Effector memory CD4-positive, alpha-beta T cell (primary cell): ENCODE results near the gene KPTN.

ENCODE experiments used
- DNase-seq, 3 donors: peaks; one replicate each; pipeline ENCODE4 v3.0.0-alpha.2; 2020
- H3K27ac ChIP-seq: 2 replicates; pipeline ENCODE4 v1.7.0; 2013; ENCODE audit warnings: mild to moderate bottlenecking, low read length, moderate library complexity; ENCODE audit not compliant: insufficient read depth, poor library complexity, severe bottlenecking
- H3K27me3 ChIP-seq: replicated peaks from 2 replicates; pipeline ENCODE4 v1.7.0; 2013; ENCODE audit warnings: mild to moderate bottlenecking, low read length; ENCODE audit not compliant: insufficient read depth, control insufficient read depth, poor library complexity, severe bottlenecking
- H3K36me3 ChIP-seq: 2 replicates; pipeline ENCODE4 v1.7.0; 2013; ENCODE audit warnings: mild to moderate bottlenecking, low read length, moderate library complexity; ENCODE audit not compliant: control insufficient read depth, insufficient read depth
- H3K4me1 ChIP-seq: 2 replicates; pipeline ENCODE4 v1.7.0; 2013; ENCODE audit warnings: low read length, mild to moderate bottlenecking; ENCODE audit not compliant: control insufficient read depth, insufficient read depth, poor library complexity, severe bottlenecking
- H3K4me3 ChIP-seq: 2 replicates; pipeline ENCODE4 v1.7.0; 2013; ENCODE audit warnings: low read length, low read depth, mild to moderate bottlenecking; ENCODE audit not compliant: insufficient read depth, poor library complexity, severe bottlenecking
- H3K9me3 ChIP-seq: 2 replicates; pipeline ENCODE4 v1.7.0; 2013; ENCODE audit warnings: mild to moderate bottlenecking, low read length, moderate library complexity; ENCODE audit not compliant: control insufficient read depth

The KPTN gene

DNA sequence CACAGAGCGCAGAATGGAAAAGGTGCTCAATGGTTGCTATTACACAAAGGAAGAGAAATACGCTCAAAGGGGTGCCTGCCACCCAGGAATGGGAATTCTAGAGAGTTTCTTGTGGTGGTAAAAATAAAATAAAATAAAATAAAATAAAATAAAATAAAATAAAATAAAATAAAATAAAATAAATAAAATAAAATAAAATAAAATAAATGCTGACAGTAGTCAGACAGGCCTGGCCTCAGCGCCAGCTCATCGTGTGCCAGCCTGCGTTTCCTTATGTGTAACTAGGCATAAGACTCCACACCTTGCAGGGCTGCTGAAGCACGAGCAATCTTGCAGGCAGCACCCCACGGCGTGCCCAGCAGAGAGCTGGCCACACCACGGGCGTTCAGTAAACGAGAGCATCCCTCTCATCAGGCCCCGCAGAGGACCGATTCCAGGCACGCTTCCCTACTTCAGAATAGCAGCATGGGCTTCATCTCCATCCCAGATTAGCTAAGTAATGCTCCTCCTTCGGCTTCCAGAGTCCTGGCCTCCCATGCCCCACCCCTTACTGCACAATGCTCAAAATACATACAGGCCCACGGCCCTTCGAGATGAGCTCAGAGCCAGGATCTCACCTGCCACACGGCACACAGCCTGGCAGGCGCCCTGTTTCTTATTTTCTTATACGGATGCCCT, 25.3 kb upstream of the KPTN start:
- Histone ChIP-seq H3K9me3 (no peaks in the 10 kb centered on the region), H3K4me1 (peaks cover 24% of the 10 kb centered on the region), H3K27ac (no peak overlapping the region), H3K27me3 (no peaks in the 10 kb centered on the region), H3K36me3 (peaks cover 13% of the 10 kb centered on the region), H3K4me3 (no peak overlapping the region)
- no peak for DNase-seq

DNA sequence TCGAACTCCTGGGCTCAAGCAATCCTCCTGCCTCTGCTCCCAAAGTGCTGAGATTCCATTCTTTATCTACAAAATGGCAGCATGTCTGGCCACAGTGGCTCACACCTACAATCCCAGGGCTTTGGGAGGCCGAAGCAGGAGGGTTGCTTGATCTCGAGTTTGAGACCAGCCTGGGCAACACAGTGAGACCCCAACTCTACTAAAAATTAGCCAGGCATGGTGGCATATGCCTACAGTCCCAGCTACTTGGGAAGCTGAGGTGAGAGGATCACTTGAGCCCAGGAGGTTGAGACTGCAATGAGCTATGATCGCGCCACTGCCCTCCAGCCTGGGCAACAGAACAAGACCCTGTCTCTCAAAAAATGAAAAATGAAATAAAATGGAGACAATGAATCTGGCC, 24.7 kb upstream of the KPTN start:
- Histone ChIP-seq H3K27ac (no peak overlapping the region), H3K4me3 (no peak overlapping the region), H3K9me3 (no peaks in the 10 kb centered on the region), H3K4me1 (peaks cover 18% of the 10 kb centered on the region), H3K36me3 (peaks cover 17% of the 10 kb centered on the region), H3K27me3 (no peaks in the 10 kb centered on the region)
- DNase-seq, result no peak

DNA sequence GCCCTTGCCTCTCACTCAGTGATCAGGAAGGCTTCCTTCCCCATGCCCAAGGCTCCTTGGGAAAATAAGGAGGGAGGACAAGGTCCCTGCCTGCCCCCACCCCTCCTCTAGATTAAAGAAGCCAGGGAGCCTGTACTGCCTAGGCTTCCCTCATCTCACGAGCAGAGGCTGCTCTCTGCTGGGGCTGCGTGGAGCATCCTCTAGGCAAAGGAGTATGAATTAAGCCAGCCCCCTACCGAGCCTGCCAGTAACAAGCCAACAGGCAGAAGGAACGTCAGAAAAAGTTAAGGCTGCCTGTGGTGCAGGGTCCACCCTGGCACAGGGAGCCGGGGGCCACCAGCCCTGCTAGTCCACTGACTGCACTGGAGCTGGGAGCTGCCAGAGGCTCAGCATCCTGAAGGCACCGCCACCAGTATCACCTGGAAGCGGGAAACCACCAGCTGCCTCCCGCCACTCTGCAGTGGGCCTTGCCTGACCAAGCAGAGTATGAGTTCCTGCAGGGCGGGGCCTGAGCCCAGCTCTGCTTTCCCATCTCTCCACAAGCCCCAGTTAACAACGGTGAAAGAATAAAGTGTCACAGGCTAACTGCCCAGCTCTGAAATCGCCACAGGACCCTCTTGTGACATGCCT, 24.0 kb upstream of the KPTN start:
- Histone ChIP-seq H3K9me3 (no peaks in the 10 kb centered on the region), H3K27ac (no peak overlapping the region), H3K27me3 (no peaks in the 10 kb centered on the region), H3K4me1 (peaks cover 11% of the 10 kb centered on the region), H3K36me3 (peaks cover 21% of the 10 kb centered on the region), H3K4me3 (no peak overlapping the region)
- no peak for DNase-seq

GRCh38 chr19:47507012-47507411, 23.0 kb upstream of the KPTN start:
- Histone ChIP-seq H3K4me1 (peaks cover 1% of the 10 kb centered on the region), H3K9me3 (no peaks in the 10 kb centered on the region), H3K27ac (no peak overlapping the region), H3K36me3 (peaks cover 27% of the 10 kb centered on the region), H3K27me3 (no peaks in the 10 kb centered on the region), H3K4me3 (no peak overlapping the region)
- no peak for DNase-seq

DNA sequence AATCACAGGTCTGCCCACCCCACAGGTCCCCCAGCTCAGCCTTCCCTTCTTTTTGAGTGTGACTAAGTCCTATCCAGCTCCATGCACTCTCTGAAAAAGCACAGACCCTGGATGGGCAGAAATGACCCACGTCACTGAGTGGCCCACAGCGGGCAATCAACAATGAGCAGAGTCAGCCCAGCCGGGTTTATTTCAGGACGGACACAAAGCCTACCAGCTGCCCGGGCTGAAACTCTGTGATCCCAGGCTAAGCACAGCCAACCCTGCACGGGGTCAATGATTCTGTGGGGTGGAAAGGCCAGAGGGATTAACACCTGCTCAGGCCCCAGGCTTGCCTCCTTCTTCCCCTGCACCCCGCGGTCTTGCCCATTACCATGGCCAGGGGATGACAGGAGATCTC, 22.4 kb upstream of the KPTN start:
- no peak for DNase-seq
- H3K36me3 ChIP-seq, result peaks cover 28% of the 10 kb centered on the region
- no peak overlapping the region for H3K27ac ChIP-seq
- no peak overlapping the region for H3K4me3 ChIP-seq
- no peaks in the 10 kb centered on the region for H3K27me3 ChIP-seq
- no peaks in the 10 kb centered on the region for H3K4me1 ChIP-seq
- H3K9me3 ChIP-seq, result no peaks in the 10 kb centered on the region

GRCh38 chr19:47505506-47505905, 21.5 kb upstream of the KPTN start:
- no peak for DNase-seq
- Histone ChIP-seq H3K27me3 (no peaks in the 10 kb centered on the region), H3K27ac (no peak overlapping the region), H3K9me3 (no peaks in the 10 kb centered on the region), H3K4me3 (no peak overlapping the region), H3K36me3 (peaks cover 35% of the 10 kb centered on the region), H3K4me1 (no peaks in the 10 kb centered on the region)

DNA sequence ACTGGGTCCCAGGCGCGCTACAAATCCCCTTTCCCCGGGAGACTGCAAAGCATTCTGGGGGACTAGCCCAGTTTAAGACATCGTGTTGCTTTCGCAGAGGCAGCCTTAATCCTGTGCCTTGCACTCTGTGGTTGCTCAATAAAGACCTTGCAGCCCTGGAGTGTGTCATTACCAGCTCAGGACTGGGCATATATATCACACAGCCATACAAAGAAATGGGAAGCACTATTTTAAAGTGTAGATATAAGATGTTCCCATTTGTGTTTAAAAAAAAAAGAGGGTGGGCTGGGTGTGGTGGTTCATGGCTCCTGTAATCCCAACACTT, 19.8 kb upstream of the KPTN start:
- Histone ChIP-seq H3K27me3 (no peaks in the 10 kb centered on the region), H3K36me3 (peaks cover 51% of the 10 kb centered on the region), H3K4me3 (no peak overlapping the region), H3K27ac (no peak overlapping the region), H3K9me3 (no peaks in the 10 kb centered on the region), H3K4me1 (no peaks in the 10 kb centered on the region)
- no peak for DNase-seq

DNA sequence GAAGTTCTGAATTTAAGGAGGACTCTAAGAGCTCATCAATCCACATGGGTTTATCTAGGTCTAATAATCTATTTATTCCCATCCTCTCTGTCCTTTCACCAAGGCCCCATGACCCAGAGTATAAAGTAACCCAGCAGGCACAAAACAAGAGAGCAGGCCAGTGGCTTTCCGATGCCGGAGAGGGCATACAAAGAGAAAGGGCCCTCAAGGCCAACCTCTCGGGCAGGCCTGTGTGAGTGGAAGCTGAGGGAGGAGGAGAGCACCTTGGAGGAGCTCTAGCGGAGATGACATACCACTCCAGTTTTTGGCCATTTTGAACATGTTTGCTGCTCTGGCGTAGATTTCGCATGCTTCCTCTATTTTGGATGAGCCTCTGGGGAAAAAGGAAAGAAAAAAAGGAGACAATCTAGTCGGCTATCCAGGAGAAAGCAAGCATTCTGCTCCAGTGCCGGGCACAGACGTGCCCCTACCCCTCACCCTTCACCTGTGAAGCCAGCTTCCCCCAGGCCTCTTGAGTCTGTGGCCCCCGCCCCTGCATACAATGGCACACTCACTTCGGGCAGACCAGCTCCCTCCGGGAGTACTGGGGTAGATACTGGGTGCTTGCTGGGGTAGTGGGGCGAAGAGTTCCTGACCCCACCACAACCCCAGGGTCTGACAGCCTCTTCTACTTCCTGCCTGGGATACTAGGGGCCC, 19.3 kb upstream of the KPTN start:
- no peaks in the 10 kb centered on the region for H3K9me3 ChIP-seq
- no peak for DNase-seq
- H3K4me3 ChIP-seq, result no peak overlapping the region
- H3K36me3 ChIP-seq, result peaks cover 55% of the 10 kb centered on the region
- no peak overlapping the region for H3K27ac ChIP-seq
- no peaks in the 10 kb centered on the region for H3K27me3 ChIP-seq
- H3K4me1 ChIP-seq, result no peaks in the 10 kb centered on the region

- Histone ChIP-seq H3K9me3 (no peaks in the 10 kb centered on the region), H3K4me3 (no peak overlapping the region), H3K27ac (no peak overlapping the region), H3K36me3 (peaks cover 74% of the 10 kb centered on the region), H3K27me3 (no peaks in the 10 kb centered on the region), H3K4me1 (no peaks in the 10 kb centered on the region)
- DNase-seq, result no peak
These were observed 16.1 kb upstream of the KPTN start for GRCh38 chr19:47499863-47500830.
